A549 (cell line): ENCODE measurements around the gene CD4. TPM values are rescaled to one million over a fixed set of nuclear protein-coding genes. Genes with fewer than 3 reads are reported as not detected.

Experiments
- BHLHE40 ChIP-seq: IDR thresholded peaks from 2 replicates; pipeline ENCODE4 v1.6.1; 2012; ENCODE audit warnings: low read depth, low read length, inconsistent platforms
- CBX2 ChIP-seq: fragments of 200-600 bp; sonication (generic); IDR thresholded peaks from 2 replicates; pipeline ENCODE4 v1.6.1; 2016; ENCODE audit warnings: low read depth, mild to moderate bottlenecking, borderline replicate concordance
- CBX8 ChIP-seq: fragments of 200-600 bp; sonication (generic); IDR thresholded peaks from 2 replicates; pipeline ENCODE4 v1.6.1; 2016
- CHD2 ChIP-seq: fragments of 150-350 bp; IDR thresholded peaks from 2 replicates; pipeline ENCODE4 v1.6.1; 2014; ENCODE audit warnings: low read length; ENCODE audit not compliant: partially characterized antibody
- CHD4 ChIP-seq: fragments of 200-600 bp; sonication (generic); IDR thresholded peaks from 2 replicates; pipeline ENCODE4 v1.6.1; 2016; ENCODE audit warnings: antibody characterized with exemption, mild to moderate bottlenecking, borderline replicate concordance
- EHF ChIP-seq: fragments of 250-450 bp; sonication (Bioruptor Pico); IDR thresholded peaks from 2 replicates; pipeline ENCODE4 v1.5.0; 2020; ENCODE audit warnings: mild to moderate bottlenecking
- EHMT2 ChIP-seq: fragments of 200-600 bp; sonication (generic); IDR thresholded peaks from 2 replicates; pipeline ENCODE4 v1.6.1; 2016; ENCODE audit warnings: antibody characterized with exemption, low read depth, mild to moderate bottlenecking, moderate library complexity
- EP300 ChIP-seq, 2 experiments: fragments of >200 bp; sonication (Bioruptor Twin); formaldehyde crosslinking; IDR thresholded peaks; 2 replicates in 1 of 2; 3 replicates in 1 of 2; pipeline ENCODE4 v1.6.1; 2016 to 2017
- ESRRA ChIP-seq: fragments of 150-350 bp; IDR thresholded peaks from 2 replicates; pipeline ENCODE4 v1.6.1; 2014; ENCODE audit warnings: mild to moderate bottlenecking, low read length, borderline replicate concordance
- FOSB ChIP-seq: fragments of 250-450 bp; sonication (Bioruptor Pico); IDR thresholded peaks from 2 replicates; pipeline ENCODE4 v1.5.0; 2020; ENCODE audit warnings: mild to moderate bottlenecking, moderate library complexity
- FOSL2 ChIP-seq, 2 experiments: fragments of 450-650 bp in 1 of 2; fragments of >200 bp in 1 of 2; sonication (Bioruptor Twin) in 1 of 2; formaldehyde crosslinking; IDR thresholded peaks; 2 replicates each; pipeline versions ENCODE4 v1.5.0 to v1.6.1; 2016 to 2020; ENCODE audit warnings: mild to moderate bottlenecking in 1 of 2, moderate library complexity in 1 of 2
- GATA3 ChIP-seq: IDR thresholded peaks from 2 replicates; pipeline ENCODE4 v1.6.1; 2012; ENCODE audit warnings: borderline replicate concordance
- HDAC2 ChIP-seq: fragments of 200-600 bp; sonication (generic); IDR thresholded peaks from 2 replicates; pipeline ENCODE4 v1.6.1; 2016
- HOXB13 ChIP-seq: fragments of 250-450 bp; sonication (Bioruptor Pico); IDR thresholded peaks from 2 replicates; pipeline ENCODE4 v1.5.0; 2020; ENCODE audit warnings: low read depth, mild to moderate bottlenecking, moderate library complexity
- HOXB5 ChIP-seq: fragments of 250-450 bp; sonication (Bioruptor Pico); IDR thresholded peaks from 2 replicates; pipeline ENCODE4 v1.5.0; 2020; ENCODE audit warnings: mild to moderate bottlenecking, moderate library complexity
- JUN ChIP-seq, 2 experiments: fragments of >200 bp; sonication (Bioruptor Twin); formaldehyde crosslinking; IDR thresholded peaks; 2 replicates in 1 of 2; 3 replicates in 1 of 2; pipeline ENCODE4 v1.6.1; 2016 to 2017
- JUNB ChIP-seq: fragments of >200 bp; sonication (Bioruptor Twin); formaldehyde crosslinking; IDR thresholded peaks from 2 replicates; pipeline ENCODE4 v1.6.1; 2016
- KDM1A ChIP-seq: fragments of 200-600 bp; sonication (generic); IDR thresholded peaks from 2 replicates; pipeline ENCODE4 v1.6.1; 2016; ENCODE audit warnings: low read depth, mild to moderate bottlenecking
- MAFK ChIP-seq: fragments of 450-650 bp; IDR thresholded peaks from 2 replicates; pipeline ENCODE4 v1.6.1; 2014; ENCODE audit not compliant: partially characterized antibody
- MAX ChIP-seq: IDR thresholded peaks from 2 replicates; pipeline ENCODE4 v1.6.1; 2012
- MAZ ChIP-seq: fragments of 150-350 bp; IDR thresholded peaks from 2 replicates; pipeline ENCODE4 v1.6.1; 2014; ENCODE audit warnings: antibody characterized with exemption, low read depth, low read length, borderline replicate concordance
- MYC ChIP-seq: IDR thresholded peaks from 2 replicates; pipeline ENCODE4 v1.6.1; 2012; ENCODE audit warnings: mild to moderate bottlenecking, inconsistent platforms, low read length, improper control_type of control experiment, borderline replicate concordance
- NFE2L2 ChIP-seq: fragments of 150-350 bp; conservative IDR thresholded peaks from 2 replicates; pipeline ENCODE4 v1.6.1; 2014; ENCODE audit warnings: low read length
- NPAS2 ChIP-seq: fragments of 250-450 bp; sonication (Bioruptor Pico); IDR thresholded peaks from 2 replicates; pipeline ENCODE4 v1.8.0; 2022; ENCODE audit warnings: mild to moderate bottlenecking, moderate library complexity, borderline replicate concordance
- NR3C1 ChIP-seq: fragments of >200 bp; sonication (Bioruptor Twin); formaldehyde crosslinking; IDR thresholded peaks from 3 replicates; pipeline ENCODE4 v1.6.1; 2017
- PHF8 ChIP-seq: fragments of 200-600 bp; sonication (generic); IDR thresholded peaks from 2 replicates; pipeline ENCODE4 v1.6.1; 2016; ENCODE audit warnings: low read depth, mild to moderate bottlenecking, antibody characterized with exemption, moderate library complexity, borderline replicate concordance
- POLR2AphosphoS2 ChIP-seq: conservative IDR thresholded peaks from 2 replicates; pipeline ENCODE4 v1.6.1; 2012; ENCODE audit warnings: low read length, improper control_type of control experiment, inconsistent platforms
- RAD21 ChIP-seq, 2 experiments: fragments of >200 bp in 1 of 2; sonication (Bioruptor Twin) in 1 of 2; formaldehyde crosslinking in 1 of 2; IDR thresholded peaks in 1 of 2; conservative IDR thresholded peaks in 1 of 2; 2 replicates in 1 of 2; 3 replicates in 1 of 2; pipeline ENCODE4 v1.6.1; 2012 to 2018; ENCODE audit warnings: inconsistent platforms in 1 of 2
- RARB ChIP-seq: fragments of 250-450 bp; sonication (Bioruptor Pico); IDR thresholded peaks from 2 replicates; pipeline ENCODE4 v1.8.0; 2021; ENCODE audit warnings: mild to moderate bottlenecking, moderate library complexity
- RCOR1 ChIP-seq: fragments of 150-350 bp; IDR thresholded peaks from 2 replicates; pipeline ENCODE4 v1.6.1; 2014; ENCODE audit warnings: antibody characterized with exemption, low read length, low read depth
- RFX5 ChIP-seq: fragments of 450-650 bp; IDR thresholded peaks from 2 replicates; pipeline ENCODE4 v1.7.1; 2014; ENCODE audit warnings: antibody characterized with exemption, mild to moderate bottlenecking, moderate library complexity
- SMC3 ChIP-seq: fragments of >200 bp; sonication (Bioruptor Twin); formaldehyde crosslinking; IDR thresholded peaks from 3 replicates; pipeline ENCODE4 v1.6.1; 2018; ENCODE audit warnings: inconsistent platforms
- TFCP2L1 ChIP-seq: fragments of 250-450 bp; sonication (Bioruptor Pico); IDR thresholded peaks from 2 replicates; pipeline ENCODE4 v1.5.0; 2021; ENCODE audit warnings: mild to moderate bottlenecking
- ZC3H11A ChIP-seq: fragments of 450-650 bp; IDR thresholded peaks from 2 replicates; pipeline ENCODE4 v1.6.1; 2014; ENCODE audit warnings: antibody characterized with exemption, mild to moderate bottlenecking
- ZFP36 ChIP-seq: fragments of 450-650 bp; IDR thresholded peaks from 2 replicates; pipeline ENCODE4 v1.6.1; 2014; ENCODE audit warnings: borderline replicate concordance; ENCODE audit not compliant: partially characterized antibody
- ZNF302 ChIP-seq: fragments of 250-450 bp; sonication (Bioruptor Pico); IDR thresholded peaks from 2 replicates; pipeline ENCODE4 v1.9.0; 2021; ENCODE audit warnings: inconsistent platforms, mild to moderate bottlenecking, moderate library complexity
- polyA plus RNA-seq, 4 experiments: library from polyadenylated mRNA; depleted of rRNA in 3 of 4; stranded (reverse); fragments of >200 nt; fragmentation: RNase III in 1 of 4; extraction: RNeasy Plus Mini Kit Qiagen cat#74134 plus additional on column Dnase treatment in 1 of 4; gene quantifications; 2 replicates in 3 of 4; 3 replicates in 1 of 4; pipeline ENCODE4 v1.2.3, GENCODE V29; 2011 to 2017
- TF ChIP-seq, protein P1 (sequence below): fragments of >200 bp; sonication (Bioruptor Twin); formaldehyde crosslinking; IDR thresholded peaks from 3 replicates; pipeline ENCODE4 v1.5.1; 2016
- TF ChIP-seq, protein P2 (sequence below): fragments of >200 bp; sonication (Bioruptor Twin); formaldehyde crosslinking; IDR thresholded peaks from 2 replicates; pipeline ENCODE4 v1.6.1; 2016
- TF ChIP-seq, protein P3 (sequence below): IDR thresholded peaks from 2 replicates; pipeline ENCODE4 v1.6.1; 2012
- TF ChIP-seq, protein P4 (sequence below): fragments of 250-450 bp; sonication (Bioruptor Pico); IDR thresholded peaks from 2 replicates; pipeline ENCODE4 v1.5.0; 2021; ENCODE audit warnings: mild to moderate bottlenecking, moderate library complexity, borderline replicate concordance

CD4 gene
- polyA plus RNA-seq, 2 of the 4 experiments (the other 2 are of a cell fraction): 0.03 TPM; not detected in 1

- TF ChIP-seq, protein P1, sequence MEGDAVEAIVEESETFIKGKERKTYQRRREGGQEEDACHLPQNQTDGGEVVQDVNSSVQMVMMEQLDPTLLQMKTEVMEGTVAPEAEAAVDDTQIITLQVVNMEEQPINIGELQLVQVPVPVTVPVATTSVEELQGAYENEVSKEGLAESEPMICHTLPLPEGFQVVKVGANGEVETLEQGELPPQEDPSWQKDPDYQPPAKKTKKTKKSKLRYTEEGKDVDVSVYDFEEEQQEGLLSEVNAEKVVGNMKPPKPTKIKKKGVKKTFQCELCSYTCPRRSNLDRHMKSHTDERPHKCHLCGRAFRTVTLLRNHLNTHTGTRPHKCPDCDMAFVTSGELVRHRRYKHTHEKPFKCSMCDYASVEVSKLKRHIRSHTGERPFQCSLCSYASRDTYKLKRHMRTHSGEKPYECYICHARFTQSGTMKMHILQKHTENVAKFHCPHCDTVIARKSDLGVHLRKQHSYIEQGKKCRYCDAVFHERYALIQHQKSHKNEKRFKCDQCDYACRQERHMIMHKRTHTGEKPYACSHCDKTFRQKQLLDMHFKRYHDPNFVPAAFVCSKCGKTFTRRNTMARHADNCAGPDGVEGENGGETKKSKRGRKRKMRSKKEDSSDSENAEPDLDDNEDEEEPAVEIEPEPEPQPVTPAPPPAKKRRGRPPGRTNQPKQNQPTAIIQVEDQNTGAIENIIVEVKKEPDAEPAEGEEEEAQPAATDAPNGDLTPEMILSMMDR: no peak
- TF ChIP-seq POLR2AphosphoS2: no peak
- no peak for TF ChIP-seq NPAS2 (CRISPR knock-in tag)
- TF ChIP-seq ESRRA: no peak
- no peak; the same call in 1 of the 2 replicates for TF ChIP-seq ZNF302 (CRISPR knock-in tag)
- TF ChIP-seq, protein P2, sequence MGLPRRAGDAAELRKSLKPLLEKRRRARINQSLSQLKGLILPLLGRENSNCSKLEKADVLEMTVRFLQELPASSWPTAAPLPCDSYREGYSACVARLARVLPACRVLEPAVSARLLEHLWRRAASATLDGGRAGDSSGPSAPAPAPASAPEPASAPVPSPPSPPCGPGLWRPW: no peak
- no peak for TF ChIP-seq EP300 (IDR thresholded peaks at IDR 0.05)
- TF ChIP-seq CBX2: no peak
- TF ChIP-seq KDM1A: no peak
- TF ChIP-seq RFX5: peak; percentile 99
- TF ChIP-seq HOXB5: no peak
- peak; percentile 80 for TF ChIP-seq MAZ
- TF ChIP-seq, protein P3, sequence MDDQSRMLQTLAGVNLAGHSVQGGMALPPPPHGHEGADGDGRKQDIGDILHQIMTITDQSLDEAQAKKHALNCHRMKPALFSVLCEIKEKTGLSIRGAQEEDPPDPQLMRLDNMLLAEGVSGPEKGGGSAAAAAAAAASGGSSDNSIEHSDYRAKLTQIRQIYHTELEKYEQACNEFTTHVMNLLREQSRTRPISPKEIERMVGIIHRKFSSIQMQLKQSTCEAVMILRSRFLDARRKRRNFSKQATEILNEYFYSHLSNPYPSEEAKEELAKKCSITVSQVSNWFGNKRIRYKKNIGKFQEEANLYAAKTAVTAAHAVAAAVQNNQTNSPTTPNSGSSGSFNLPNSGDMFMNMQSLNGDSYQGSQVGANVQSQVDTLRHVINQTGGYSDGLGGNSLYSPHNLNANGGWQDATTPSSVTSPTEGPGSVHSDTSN: peak; percentile 16; the same call in 1 of the 2 replicates
- peak; percentile 99 for TF ChIP-seq ZFP36
- TF ChIP-seq JUNB: no peak
- TF ChIP-seq, protein P4, sequence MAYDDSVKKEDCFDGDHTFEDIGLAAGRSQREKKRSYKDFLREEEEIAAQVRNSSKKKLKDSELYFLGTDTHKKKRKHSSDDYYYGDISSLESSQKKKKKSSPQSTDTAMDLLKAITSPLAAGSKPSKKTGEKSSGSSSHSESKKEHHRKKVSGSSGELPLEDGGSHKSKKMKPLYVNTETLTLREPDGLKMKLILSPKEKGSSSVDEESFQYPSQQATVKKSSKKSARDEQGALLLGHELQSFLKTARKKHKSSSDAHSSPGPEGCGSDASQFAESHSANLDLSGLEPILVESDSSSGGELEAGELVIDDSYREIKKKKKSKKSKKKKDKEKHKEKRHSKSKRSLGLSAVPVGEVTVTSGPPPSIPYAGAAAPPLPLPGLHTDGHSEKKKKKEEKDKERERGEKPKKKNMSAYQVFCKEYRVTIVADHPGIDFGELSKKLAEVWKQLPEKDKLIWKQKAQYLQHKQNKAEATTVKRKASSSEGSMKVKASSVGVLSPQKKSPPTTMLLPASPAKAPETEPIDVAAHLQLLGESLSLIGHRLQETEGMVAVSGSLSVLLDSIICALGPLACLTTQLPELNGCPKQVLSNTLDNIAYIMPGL (CRISPR knock-in tag): no peak
- no peak for TF ChIP-seq RCOR1
- no peak for TF ChIP-seq ZC3H11A
- no peak for TF ChIP-seq MAFK
- no peak for TF ChIP-seq RARB
- no peak for TF ChIP-seq EHMT2
- TF ChIP-seq EHF (CRISPR knock-in tag): no peak
- no peak; the same call in none of the 2 replicates for TF ChIP-seq MAX
- no peak for TF ChIP-seq FOSB
- TF ChIP-seq RAD21 (conservative IDR thresholded peaks at IDR 0.05 in 1 of 2, IDR thresholded peaks at IDR 0.05 in 1 of 2): no peak
- no peak for TF ChIP-seq CHD2
- TF ChIP-seq NFE2L2: no peak
- TF ChIP-seq NR3C1: no peak
- TF ChIP-seq FOSL2 (IDR thresholded peaks at IDR 0.05): no peak
- peak; percentile 28; the same call in 1 of the 2 replicates for TF ChIP-seq FOSL2 (CRISPR knock-in tag; IDR thresholded peaks at IDR 0.05)
- TF ChIP-seq CHD4: no peak
- TF ChIP-seq MYC: 0 out of 2 replicates have a peak, but pooled peaks have one; percentile 44
- TF ChIP-seq BHLHE40: no peak
- peak; percentile 47; the same call in 1 of the 2 replicates for TF ChIP-seq GATA3
- TF ChIP-seq JUN (IDR thresholded peaks at IDR 0.05): peak in 1 of 2 experiments; percentile 48; a peak in 1 of 5 replicates
- TF ChIP-seq SMC3: no peak
- TF ChIP-seq TFCP2L1 (CRISPR knock-in tag): no peak
- no peak for TF ChIP-seq PHF8
- TF ChIP-seq HOXB13: no peak
- TF ChIP-seq HDAC2: no peak
- TF ChIP-seq CBX8: no peak
- TF ChIP-seq, all 56 proteins: peak for 11
These were observed 25.1 kb upstream of the CD4 start (continued) for GRCh38 chr12:6764011-6764828.
